OCI-LY7 (cell line): ENCODE results near the gene PABPC1L. TPM values are rescaled to one million over a fixed set of nuclear protein-coding genes. Genes with fewer than 3 reads are reported as not detected.
A peak's percentile ranks its signal among the peaks of the same experiment; 100 is the strongest.

ENCODE experiments used
- Bru-seq: library from RNA; stranded (reverse); fragments of 400-500 nt; gene quantifications from one replicate; lab custom pipeline; 2021; lab: Mats Ljungman, UMichigan
- BruChase-seq, 2 experiments: library from RNA; stranded (reverse); fragments of 400-500 nt; gene quantifications; one replicate each; lab custom pipeline; 2021; lab: Mats Ljungman, UMichigan
- BruUV-seq: library from RNA; stranded (reverse); fragments of 400-500 nt; replicated peaks from 2 replicates; lab custom pipeline; 2021; lab: Mats Ljungman, UMichigan
- CTCF ChIA-PET: fragments of 300-600 bp; sonication (Branson Sonifier 250); formaldehyde crosslinking; loops from one replicate; lab custom pipeline; 2022; ENCODE audit warnings: antibody characterized with exemption; ENCODE audit not compliant: unreplicated experiment; lab: Charles Lee
- POLR2A ChIA-PET: fragments of 300-600 bp; sonication (Branson Sonifier 250); formaldehyde crosslinking; loops from one replicate; lab custom pipeline; 2022; ENCODE audit warnings: antibody characterized with exemption; lab: Charles Lee
- DNase-seq: peaks from one replicate; pipeline ENCODE4 v3.0.0-alpha.2; 2015; ENCODE audit warnings: low spot score
- H2AFZ ChIP-seq: fragments of 200-600 bp; sonication (generic), shearing (Covaris generic); 2 replicates; pipeline ENCODE4 v1.6.1; 2014; ENCODE audit warnings: mild to moderate bottlenecking, antibody characterized with exemption, low read length, moderate library complexity
- H3K27ac ChIP-seq: fragments of 200-600 bp; sonication (generic); 2 replicates; pipeline ENCODE4 v1.5.1; 2014; ENCODE audit warnings: mixed run types, low read depth, mild to moderate bottlenecking, moderate library complexity, low read length, inconsistent platforms; ENCODE audit not compliant: poor library complexity, severe bottlenecking
- H3K36me3 ChIP-seq: fragments of 200-600 bp; sonication (generic); 2 replicates; pipeline ENCODE4 v1.6.1; 2014; ENCODE audit warnings: mild to moderate bottlenecking, antibody characterized with exemption, low read length, moderate library complexity, mixed read lengths; ENCODE audit not compliant: insufficient read depth
- H3K4me1 ChIP-seq: fragments of 200-600 bp; sonication (generic); 2 replicates; pipeline ENCODE4 v1.5.1; 2014; ENCODE audit warnings: mild to moderate bottlenecking, low read length; ENCODE audit not compliant: insufficient read depth, poor library complexity, severe bottlenecking
- H3K4me2 ChIP-seq: fragments of 200-600 bp; sonication (generic); 2 replicates; pipeline ENCODE4 v1.6.1; 2014; ENCODE audit warnings: mild to moderate bottlenecking, low read length
- H3K4me3 ChIP-seq: fragments of 200-600 bp; sonication (generic); 2 replicates; pipeline ENCODE4 v1.5.1; 2014; ENCODE audit warnings: mild to moderate bottlenecking, low read depth, low read length; ENCODE audit not compliant: poor library complexity, severe bottlenecking
- H3K79me2 ChIP-seq: fragments of 200-600 bp; sonication (generic); 2 replicates; pipeline ENCODE4 v1.6.1; 2016; ENCODE audit warnings: low read depth, mild to moderate bottlenecking, low read length, moderate library complexity, mixed read lengths; ENCODE audit not compliant: insufficient read depth
- H3K9me2 ChIP-seq: fragments of 200-600 bp; sonication (generic); 2 replicates; pipeline ENCODE4 v1.6.1; 2016; ENCODE audit warnings: mild to moderate bottlenecking, low read length, mixed read lengths; ENCODE audit not compliant: insufficient read depth
- H3K9me3 ChIP-seq: fragments of 200-600 bp; sonication (generic); 2 replicates; pipeline ENCODE4 v1.6.1; 2014; ENCODE audit warnings: mild to moderate bottlenecking, mixed run types, low read length, mixed read lengths
- H4K20me1 ChIP-seq: fragments of 200-600 bp; sonication (generic); 2 replicates; pipeline ENCODE4 v1.6.1; 2014; ENCODE audit warnings: mild to moderate bottlenecking, antibody characterized with exemption, low read length, moderate library complexity, mixed read lengths; ENCODE audit not compliant: insufficient read depth
- EZH2phosphoT487 ChIP-seq: fragments of 200-600 bp; sonication (generic); IDR thresholded peaks from 2 replicates; pipeline ENCODE4 v1.6.1; 2018; ENCODE audit warnings: low read depth, borderline replicate concordance, mild to moderate bottlenecking, mixed run types, antibody characterized with exemption, low read length, moderate library complexity, mixed read lengths
- intact Hi-C: fragments of 100-400 bp; cut with micrococcal nuclease; formaldehyde crosslinking; loops from one replicate; pipeline ENCODE4 v1.10.0; 2022; ENCODE audit not compliant: unreplicated experiment
- long read RNA-seq: library from polyadenylated mRNA; stranded (forward); transcript quantifications from one replicate; pipeline ENCODE4 v2.0.0, GENCODE V29; 2022
- total RNA-seq, 2 experiments: library from RNA; depleted of rRNA in 1 of 2; stranded (reverse); fragments of >200 nt in 1 of 2; shearing (Covaris generic) in 1 of 2; gene quantifications; 2 replicates each; pipeline ENCODE4 v1.2.3, GENCODE V29; 2014 to 2022
- TF ChIP-seq, protein P1 (sequence below): fragments of 200-600 bp; sonication (generic); conservative IDR thresholded peaks from 2 replicates; pipeline ENCODE4 v1.5.1; 2014; ENCODE audit warnings: mild to moderate bottlenecking, antibody characterized with exemption, low read length, moderate library complexity, mixed read lengths

Gene PABPC1L
- total RNA-seq (2014; rRNA removed; shearing (Covaris generic)) (48.8 and 58.7 TPM in 2 replicates), total RNA-seq (2022) (171 and 203 TPM in 2 replicates), Bru-seq, nascent RNA (percentile 67 among the genes with signal in this experiment), BruChase-seq, experiment 1, labeled RNA remaining after a 6-hour chase (percentile 79 among the genes with signal in this experiment), BruChase-seq, experiment 2, labeled RNA remaining after a 2-hour chase (percentile 73 among the genes with signal in this experiment)
- long read RNA-seq, transcript PABPC1L-207 (6 exons, 2,223 nt): major isoform, 6 of 33 reads
- long read RNA-seq, partial matches to known transcripts: 4 of 33 reads
- long read RNA-seq, other reads (novel, unspliced or antisense): 21 of 33 reads

DNA sequence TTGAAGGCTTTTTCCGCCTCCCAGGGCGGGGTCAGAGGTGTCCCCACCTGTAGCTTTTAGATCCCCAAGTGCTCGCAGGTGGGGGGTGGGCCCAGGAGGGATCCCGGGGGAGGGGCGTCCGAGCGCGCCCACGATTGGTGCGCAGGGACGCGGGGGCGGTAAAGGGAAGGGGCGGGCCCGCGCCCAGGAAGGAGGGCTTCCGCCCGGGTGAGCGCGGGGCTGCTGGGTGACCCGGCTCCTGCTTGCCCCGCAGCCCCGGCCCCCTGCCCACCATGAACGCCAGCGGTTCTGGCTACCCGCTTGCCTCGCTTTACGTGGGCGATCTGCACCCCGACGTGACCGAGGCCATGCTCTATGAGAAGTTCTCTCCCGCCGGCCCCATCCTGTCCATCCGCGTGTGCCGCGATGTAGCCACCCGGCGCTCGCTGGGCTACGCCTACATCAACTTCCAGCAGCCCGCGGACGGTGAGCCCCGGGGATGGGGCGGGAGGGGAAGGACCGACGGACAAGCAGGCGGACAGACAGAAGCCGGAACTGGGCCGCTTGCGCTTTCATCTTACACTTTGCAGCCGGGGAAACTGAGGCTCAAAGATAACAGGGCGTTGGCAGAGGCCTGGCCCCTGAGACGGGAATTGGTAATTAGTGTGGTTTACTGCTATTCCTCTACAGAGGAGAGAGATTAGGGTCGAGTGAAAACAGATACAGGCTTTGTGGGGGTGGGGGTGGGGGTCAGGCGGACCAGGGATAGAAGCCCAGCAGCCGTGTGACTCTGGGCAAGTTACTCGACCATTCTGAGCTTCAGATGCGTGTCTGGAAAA, at the start of gene PABPC1L:
TSS of gene PABPC1L (plus strand) at position 189 of the 818 bp plus-strand sequence. CDS start at position 273, 84 bp downstream.
- Histone ChIP-seq H3K9me3 (no peaks in the 10 kb centered on the region), H3K4me2 (peak within 1 kb of the TSS; percentile 74), H2AFZ (peak within 1 kb of the TSS; percentile 42; the same call in 1 of the 2 replicates), H3K27ac (peak within 1 kb of the TSS; percentile 51), H3K79me2 (no peaks in the 10 kb centered on the region; the same call in 1 of the 2 replicates), H4K20me1 (peaks cover 8% of the 10 kb centered on the region; the same call in 1 of the 2 replicates), H3K4me1 (peaks cover 25% of the 10 kb centered on the region), H3K4me3 (peak within 1 kb of the TSS; percentile 74), H3K36me3 (peaks cover 76% of the 10 kb centered on the region), H3K9me2 (no peaks in the 10 kb centered on the region)
- ChIA-PET CTCF (interaction anchor here (0.6 to 1.2 kb wide), 4 partner anchors 15 to 169 kb away, joined by 3 to 4 read pairs (median 3); no protein-coding TSS in a partner anchor), POLR2A (interaction anchor here (0.7 to 1.3 kb wide), 7 partner anchors 14 to 267 kb away, joined by 3 to 11 read pairs (median 4); no protein-coding TSS in a partner anchor)
- BruUV-seq: no TSS peak
- intact Hi-C loops: loop anchor here (2.0 to 5.0 kb wide), 3 partner anchors 23 to 187 kb away; partner anchors contain the start of gene STK4
- no peak for TF ChIP-seq EZH2phosphoT487
- TF ChIP-seq, protein P1, sequence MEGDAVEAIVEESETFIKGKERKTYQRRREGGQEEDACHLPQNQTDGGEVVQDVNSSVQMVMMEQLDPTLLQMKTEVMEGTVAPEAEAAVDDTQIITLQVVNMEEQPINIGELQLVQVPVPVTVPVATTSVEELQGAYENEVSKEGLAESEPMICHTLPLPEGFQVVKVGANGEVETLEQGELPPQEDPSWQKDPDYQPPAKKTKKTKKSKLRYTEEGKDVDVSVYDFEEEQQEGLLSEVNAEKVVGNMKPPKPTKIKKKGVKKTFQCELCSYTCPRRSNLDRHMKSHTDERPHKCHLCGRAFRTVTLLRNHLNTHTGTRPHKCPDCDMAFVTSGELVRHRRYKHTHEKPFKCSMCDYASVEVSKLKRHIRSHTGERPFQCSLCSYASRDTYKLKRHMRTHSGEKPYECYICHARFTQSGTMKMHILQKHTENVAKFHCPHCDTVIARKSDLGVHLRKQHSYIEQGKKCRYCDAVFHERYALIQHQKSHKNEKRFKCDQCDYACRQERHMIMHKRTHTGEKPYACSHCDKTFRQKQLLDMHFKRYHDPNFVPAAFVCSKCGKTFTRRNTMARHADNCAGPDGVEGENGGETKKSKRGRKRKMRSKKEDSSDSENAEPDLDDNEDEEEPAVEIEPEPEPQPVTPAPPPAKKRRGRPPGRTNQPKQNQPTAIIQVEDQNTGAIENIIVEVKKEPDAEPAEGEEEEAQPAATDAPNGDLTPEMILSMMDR: no peak
- DNase-seq: peak; percentile 90

DNA sequence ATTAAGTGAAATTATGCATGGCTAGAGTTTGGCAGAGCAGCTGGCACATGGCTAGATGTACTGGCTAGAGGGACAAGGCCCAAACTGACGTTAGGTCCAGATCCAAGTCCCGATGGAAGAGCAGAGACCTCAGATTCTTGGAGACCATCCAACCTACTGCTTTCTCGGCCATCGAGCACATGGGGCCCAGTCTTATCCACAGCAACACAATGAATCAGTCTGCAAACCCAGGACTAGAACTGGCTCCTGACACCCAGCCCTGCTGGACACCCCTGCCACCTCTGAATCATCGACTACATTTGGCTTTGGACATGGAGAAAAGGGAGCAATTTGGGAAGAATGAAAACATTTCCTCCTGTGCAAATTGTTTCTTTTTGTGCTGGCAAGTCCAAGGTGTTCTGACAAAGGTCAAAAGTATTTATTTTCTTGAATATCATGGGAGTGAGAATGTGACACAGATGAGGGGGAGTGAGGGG, 48.3 kb upstream of the PABPC1L start:
- peaks cover 5% of the 10 kb centered on the region for H3K4me1 ChIP-seq
- POLR2A ChIA-PET: interaction anchor here (1.1 kb wide), 1 partner anchor 26 kb away, joined by 3 read pairs; no protein-coding TSS in a partner anchor
- no peaks in the 10 kb centered on the region for H3K9me2 ChIP-seq
- peaks cover 12% of the 10 kb centered on the region; the same call in 1 of the 2 replicates for H3K9me3 ChIP-seq
- H4K20me1 ChIP-seq: no peaks in the 10 kb centered on the region
- BruUV-seq: no TSS peak
- no peak for DNase-seq
- H2AFZ ChIP-seq: no peak overlapping the region
- TF ChIP-seq, protein P1: no peak
- no peak for TF ChIP-seq EZH2phosphoT487
- no peak overlapping the region for H3K4me3 ChIP-seq
- CTCF ChIA-PET: interaction anchor here (0.8 kb wide), 1 partner anchor 115 kb away, joined by 3 read pairs; no protein-coding TSS in a partner anchor
- no peaks in the 10 kb centered on the region for H3K36me3 ChIP-seq
- H3K4me2 ChIP-seq: no peak overlapping the region
- H3K79me2 ChIP-seq: no peaks in the 10 kb centered on the region
- H3K27ac ChIP-seq: no peak overlapping the region
- intact Hi-C loops: loop anchor here (10.0 kb wide), 1 partner anchor 647 kb away; the partner anchor contains the start of gene OSER1
